HG02884 (cell line): ENCODE results near the gene SKI.

Source experiments
- ATAC-seq: cut with Tn5 transposase; IDR thresholded peaks from one replicate; pipeline ENCODE4 v1.9.1; 2021; ENCODE audit warnings: mild to moderate bottlenecking, moderate library complexity; ENCODE audit not compliant: unreplicated experiment

The SKI gene

GRCh38 chr1:2304282-2304681 lies 76.2 kb downstream of the SKI start:
- no peak for ATAC-seq

- ATAC-seq = no peak
Measured at GRCh38 chr1:2304921-2305681, 77.0 kb downstream of the SKI start.

- no peak for ATAC-seq
Measured at GRCh38 chr1:2306151-2306978, 78.2 kb downstream of the SKI start.

GRCh38 chr1:2307064-2307605 lies 79.0 kb downstream of the SKI start:
- ATAC-seq = no peak

GRCh38 chr1:2307972-2308371 lies 79.9 kb downstream of the SKI start:
- ATAC-seq = no peak

- no peak for ATAC-seq
Measured at GRCh38 chr1:2308844-2309243, 80.7 kb downstream of the SKI start.

GRCh38 chr1:2310332-2311183 lies 82.4 kb downstream of the SKI start:
- no peak for ATAC-seq

GRCh38 chr1:2311184-2312032 lies 83.3 kb downstream of the SKI start:
- ATAC-seq = no peak

GRCh38 chr1:2312160-2312514 lies 84.0 kb downstream of the SKI start:
- no peak for ATAC-seq

- ATAC-seq = no peak
Measured at GRCh38 chr1:2312515-2313301, 84.6 kb downstream of the SKI start.

- ATAC-seq = no peak
Measured at GRCh38 chr1:2313651-2314261, 85.6 kb downstream of the SKI start.

- ATAC-seq = no peak
Measured at GRCh38 chr1:2314273-2314802, 86.2 kb downstream of the SKI start.

- no peak for ATAC-seq
Measured at GRCh38 chr1:2314803-2315673, 86.9 kb downstream of the SKI start.

GRCh38 chr1:2315674-2316450 lies 87.7 kb downstream of the SKI start:
- no peak for ATAC-seq

GRCh38 chr1:2316451-2316961 lies 88.4 kb downstream of the SKI start:
- no peak for ATAC-seq

- no peak for ATAC-seq
Measured at GRCh38 chr1:2317230-2318065, 89.3 kb downstream of the SKI start.
